Neural cell (in vitro differentiated cells): ENCODE measurements around the gene KRTAP5-1. TPM values are rescaled to one million over a fixed set of nuclear protein-coding genes. Genes with fewer than 3 reads are reported as not detected.

Experiments used
- H2AFZ ChIP-seq: fragments of 200-600, 300-800 bp; sonication (generic), shearing (Covaris generic); 2 replicates; pipeline ENCODE4 v1.6.0; 2014; ENCODE audit warnings: low read depth, mild to moderate bottlenecking, antibody characterized with exemption, low read length, moderate library complexity
- H3F3A ChIP-seq: fragments of 200-600 bp; shearing (Covaris generic); 2 replicates; pipeline ENCODE4 v1.6.1; 2016; ENCODE audit warnings: mild to moderate bottlenecking, moderate library complexity, mixed read lengths, antibody characterized with exemption, low read length; ENCODE audit not compliant: insufficient read depth, poor library complexity, severe bottlenecking
- H3K27ac ChIP-seq: fragments of 200-600, 300-800 bp; sonication (generic), shearing (Covaris generic); 2 replicates; pipeline ENCODE4 v1.5.1; 2014; ENCODE audit warnings: mild to moderate bottlenecking, low read length, moderate library complexity
- H3K27me3 ChIP-seq: fragments of 300-800, 200-600 bp; sonication (generic), shearing (Covaris generic); 2 replicates; pipeline ENCODE4 v1.6.0; 2014; ENCODE audit warnings: mild to moderate bottlenecking, low read depth, low read length, moderate library complexity; ENCODE audit not compliant: insufficient read depth
- H3K36me3 ChIP-seq: fragments of 300-800, 200-600 bp; sonication (generic), shearing (Covaris generic); 2 replicates; pipeline ENCODE4 v1.5.1; 2014; ENCODE audit warnings: mild to moderate bottlenecking, antibody characterized with exemption, low read length, moderate library complexity; ENCODE audit not compliant: insufficient read depth
- H3K4me2 ChIP-seq: fragments of 300-800, 200-600 bp; sonication (generic), shearing (Covaris generic); 2 replicates; pipeline ENCODE4 v1.6.0; 2014; ENCODE audit warnings: mild to moderate bottlenecking, low read length
- H3K4me3 ChIP-seq: fragments of 300-800, 200-600 bp; sonication (generic), shearing (Covaris generic); 2 replicates; pipeline ENCODE4 v1.5.1; 2014; ENCODE audit warnings: mild to moderate bottlenecking, low read length, moderate library complexity
- H3K79me2 ChIP-seq: fragments of 200-600 bp; shearing (Covaris generic); replicated peaks from 2 replicates; pipeline ENCODE4 v1.6.0; 2014; ENCODE audit warnings: mild to moderate bottlenecking, low read length, moderate library complexity; ENCODE audit not compliant: insufficient read depth
- H3K9ac ChIP-seq: fragments of 300-800, 200-600 bp; sonication (generic), shearing (Covaris generic); 2 replicates; pipeline ENCODE4 v1.6.1; 2016; ENCODE audit warnings: mild to moderate bottlenecking, low read length, mixed read lengths
- H3K9me2 ChIP-seq: fragments of 200-600 bp; shearing (Covaris generic); 2 replicates; pipeline ENCODE4 v1.6.1; 2016; ENCODE audit warnings: mild to moderate bottlenecking, low read length, mixed read lengths; ENCODE audit not compliant: insufficient read depth
- H3K9me3 ChIP-seq: fragments of 200-600, 300-800 bp; sonication (generic), shearing (Covaris generic); 2 replicates; pipeline ENCODE4 v1.6.1; 2016; ENCODE audit warnings: mild to moderate bottlenecking, mixed run types, low read length, moderate library complexity, mixed read lengths
- H4K20me1 ChIP-seq: fragments of 200-600 bp; shearing (Covaris generic); 2 replicates; pipeline ENCODE4 v1.6.1; 2016; ENCODE audit warnings: mild to moderate bottlenecking, mixed run types; ENCODE audit not compliant: insufficient read depth
- CTCF ChIP-seq: fragments of 450-650 bp; IDR thresholded peaks from 2 replicates; pipeline ENCODE4 v1.5.1; 2014; ENCODE audit warnings: antibody characterized with exemption, mild to moderate bottlenecking, moderate library complexity; ENCODE audit not compliant: poor library complexity, severe bottlenecking
- EP300 ChIP-seq: fragments of 450-650 bp; conservative IDR thresholded peaks from 2 replicates; pipeline ENCODE4 v1.6.1; 2014; ENCODE audit warnings: antibody characterized with exemption, mild to moderate bottlenecking, moderate library complexity; ENCODE audit not compliant: poor library complexity, severe bottlenecking
- EZH2 ChIP-seq: fragments of 200-600, 300-800 bp; shearing (Covaris generic), sonication (generic); IDR thresholded peaks from 2 replicates; pipeline ENCODE4 v1.6.1; 2014; ENCODE audit warnings: antibody characterized with exemption, low read length, borderline replicate concordance, mild to moderate bottlenecking; ENCODE audit not compliant: insufficient read depth, poor library complexity, severe bottlenecking
- MXI1 ChIP-seq: fragments of 450-650 bp; conservative IDR thresholded peaks from 2 replicates; pipeline ENCODE4 v1.6.1; 2014; ENCODE audit warnings: antibody characterized with exemption, mild to moderate bottlenecking; ENCODE audit not compliant: poor library complexity, severe bottlenecking
- POLR2AphosphoS5 ChIP-seq: IDR thresholded peaks from 2 replicates; pipeline ENCODE4 v1.6.1; 2012
- RAD21 ChIP-seq: fragments of 450-650 bp; conservative IDR thresholded peaks from 2 replicates; pipeline ENCODE4 v1.6.1; 2014; ENCODE audit warnings: antibody characterized with exemption, mild to moderate bottlenecking, moderate library complexity
- REST ChIP-seq: IDR thresholded peaks from 2 replicates; pipeline ENCODE4 v1.6.1; 2012; ENCODE audit warnings: borderline replicate concordance
- SMC3 ChIP-seq: fragments of 450-650 bp; conservative IDR thresholded peaks from 2 replicates; pipeline ENCODE4 v1.6.1; 2014; ENCODE audit warnings: antibody characterized with exemption, mild to moderate bottlenecking, moderate library complexity; ENCODE audit not compliant: poor library complexity
- TAF1 ChIP-seq: IDR thresholded peaks from 2 replicates; pipeline ENCODE4 v1.6.1; 2012; ENCODE audit warnings: low read depth
- polyA plus RNA-seq: library from polyadenylated mRNA; depleted of rRNA; stranded (reverse); fragments of >200 nt; gene quantifications from 2 replicates; pipeline ENCODE4 v1.2.3, GENCODE V29; 2014

Gene KRTAP5-1
- polyA plus RNA-seq, 1 donor from 2014 or later: not detected

- H2AFZ ChIP-seq: no peak overlapping the region
- H3K9ac ChIP-seq: no peak overlapping the region
- H3K4me2 ChIP-seq: no peak overlapping the region
- H3K79me2 ChIP-seq: no peaks in the 10 kb centered on the region
- no peaks in the 10 kb centered on the region for H3K9me3 ChIP-seq
- H3K27ac ChIP-seq: no peak overlapping the region
- no peaks in the 10 kb centered on the region for H4K20me1 ChIP-seq
- H3K4me3 ChIP-seq: no peak overlapping the region
- no peaks in the 10 kb centered on the region for H3F3A ChIP-seq
- no peaks in the 10 kb centered on the region for H3K27me3 ChIP-seq
- no peaks in the 10 kb centered on the region for H3K9me2 ChIP-seq
- H3K36me3 ChIP-seq: no peaks in the 10 kb centered on the region
- no peak for TF ChIP-seq REST
- no peak for TF ChIP-seq CTCF
- no peak for TF ChIP-seq EZH2
- no peak for TF ChIP-seq EP300
- TF ChIP-seq MXI1: no peak
- no peak for TF ChIP-seq TAF1
- TF ChIP-seq RAD21: no peak
- TF ChIP-seq SMC3: no peak
- no peak for TF ChIP-seq POLR2AphosphoS5
These were observed 39.5 kb upstream of the KRTAP5-1 start for GRCh38 chr11:1624621-1625020.

DNA sequence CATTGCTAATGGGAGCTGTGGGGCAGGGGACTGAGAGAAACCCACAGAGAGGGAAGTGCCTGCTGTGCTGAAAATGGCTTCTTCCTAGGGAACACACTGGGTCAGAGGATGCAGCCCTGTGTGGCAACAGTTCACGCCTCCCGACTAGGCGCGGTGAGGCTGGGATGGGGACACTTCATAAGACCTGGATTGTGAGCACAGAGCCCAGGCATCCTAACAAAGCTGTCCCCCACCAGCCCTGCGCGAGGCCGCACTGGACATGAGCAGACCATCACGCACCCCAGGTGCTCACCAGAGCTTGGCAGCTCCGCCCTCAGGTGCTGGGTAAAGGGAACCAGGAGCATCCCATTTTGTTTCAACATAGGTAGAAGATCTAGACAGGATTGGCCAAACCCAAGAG, 38.6 kb upstream of the KRTAP5-1 start:
- Histone ChIP-seq H2AFZ (no peak overlapping the region), H4K20me1 (no peaks in the 10 kb centered on the region), H3K4me2 (no peak overlapping the region), H3K36me3 (no peaks in the 10 kb centered on the region), H3K9ac (no peak overlapping the region), H3F3A (no peaks in the 10 kb centered on the region), H3K9me3 (no peaks in the 10 kb centered on the region), H3K9me2 (no peaks in the 10 kb centered on the region), H3K27ac (no peak overlapping the region), H3K27me3 (no peaks in the 10 kb centered on the region), H3K79me2 (no peaks in the 10 kb centered on the region), H3K4me3 (no peak overlapping the region)
- no peak for TF ChIP-seq RAD21
- no peak for TF ChIP-seq MXI1
- no peak for TF ChIP-seq CTCF
- no peak for TF ChIP-seq REST
